Activated gamma-delta T cell (primary cell): ENCODE results near the gene SLC25A21.
"Not testable (repeated sequence)": the region's sequence is repeated elsewhere in the genome, so short reads cannot be mapped to it uniquely, and the experiment has no call there.

Source experiments
- DNase-seq: peaks from one replicate; lab custom pipeline; 2025; lab: John Stamatoyannopoulos, UW

Gene SLC25A21

GRCh38 chr14:36942522-36943245 is 229.7 kb downstream of the SLC25A21 start:
- no peak for DNase-seq

GRCh38 chr14:36941783-36942521 is 230.5 kb downstream of the SLC25A21 start:
- DNase-seq, result no peak

- no peak for DNase-seq
Observed at GRCh38 chr14:36940476-36940875, 231.9 kb downstream of the SLC25A21 start.

- no peak for DNase-seq
Observed at GRCh38 chr14:36939265-36939664, 233.1 kb downstream of the SLC25A21 start.

GRCh38 chr14:36938678-36939077 is 233.7 kb downstream of the SLC25A21 start:
- DNase-seq, result no peak

- DNase-seq, result no peak
Observed at GRCh38 chr14:36935976-36936678, 236.3 kb downstream of the SLC25A21 start.

GRCh38 chr14:36934304-36934703 is 238.1 kb downstream of the SLC25A21 start:
- no peak for DNase-seq

- DNase-seq, result no peak
Observed at GRCh38 chr14:36931791-36932190, 240.6 kb downstream of the SLC25A21 start.

- DNase-seq, result no peak
Observed at GRCh38 chr14:36928432-36928831, 244.0 kb downstream of the SLC25A21 start.

- no peak for DNase-seq
Observed at GRCh38 chr14:36925094-36925493, 247.3 kb downstream of the SLC25A21 start.

GRCh38 chr14:36916668-36917067 is 255.7 kb downstream of the SLC25A21 start:
- no peak for DNase-seq

GRCh38 chr14:36915081-36915480 is 257.3 kb downstream of the SLC25A21 start:
- no peak for DNase-seq

- DNase-seq, result no peak
Observed at GRCh38 chr14:36910578-36910977, 261.8 kb downstream of the SLC25A21 start.

GRCh38 chr14:36905272-36905888 is 267.0 kb downstream of the SLC25A21 start:
- no peak for DNase-seq

GRCh38 chr14:36901861-36902260 is 270.5 kb downstream of the SLC25A21 start:
- DNase-seq, result no peak

GRCh38 chr14:36900846-36901245 is 271.6 kb downstream of the SLC25A21 start:
- DNase-seq, result no peak

- DNase-seq, result not testable (repeated sequence)
Observed at GRCh38 chr14:36896300-36896699, 276.1 kb downstream of the SLC25A21 start.

- no peak for DNase-seq
Observed at GRCh38 chr14:36884049-36884448, 288.4 kb downstream of the SLC25A21 start.

- DNase-seq, result no peak
Observed at GRCh38 chr14:36880276-36880675, 292.1 kb downstream of the SLC25A21 start.

GRCh38 chr14:36879558-36879957 is 292.8 kb downstream of the SLC25A21 start:
- no peak for DNase-seq

- DNase-seq, result no peak
Observed at GRCh38 chr14:36874396-36875138, 297.8 kb downstream of the SLC25A21 start.

- DNase-seq, result no peak
Observed at GRCh38 chr14:36870776-36871175, 301.6 kb downstream of the SLC25A21 start.
